Ishikawa (cell line): Measurements from ENCODE around the gene RPS6KA5.

Experiments
- CEBPB ChIP-seq: IDR thresholded peaks from 2 replicates; pipeline ENCODE4 v1.6.1; 2012
- CREB1 ChIP-seq: IDR thresholded peaks from 2 replicates; pipeline ENCODE4 v1.6.1; 2012; ENCODE audit warnings: low read depth
- EGR1 ChIP-seq: IDR thresholded peaks from 2 replicates; pipeline ENCODE4 v1.6.1; 2012
- EP300 ChIP-seq: IDR thresholded peaks from 2 replicates; pipeline ENCODE4 v1.6.1; 2012; ENCODE audit warnings: borderline replicate concordance
- FOXM1 ChIP-seq: IDR thresholded peaks from 2 replicates; pipeline ENCODE4 v1.6.1; 2012; ENCODE audit warnings: low read depth, borderline replicate concordance
- NFIC ChIP-seq: IDR thresholded peaks from 2 replicates; pipeline ENCODE4 v1.6.1; 2012
- RAD21 ChIP-seq: IDR thresholded peaks from 2 replicates; pipeline ENCODE4 v1.6.1; 2012; ENCODE audit warnings: low read depth
- TAF1 ChIP-seq: IDR thresholded peaks from 2 replicates; pipeline ENCODE4 v1.6.1; 2012; ENCODE audit warnings: low read depth, mild to moderate bottlenecking
- TCF12 ChIP-seq: IDR thresholded peaks from 2 replicates; pipeline ENCODE4 v1.6.1; 2012; ENCODE audit warnings: low read depth
- TEAD4 ChIP-seq: IDR thresholded peaks from 2 replicates; pipeline ENCODE4 v1.6.1; 2012
- YY1 ChIP-seq: IDR thresholded peaks from 2 replicates; pipeline ENCODE4 v1.6.1; 2012; ENCODE audit warnings: low read depth
- ZBTB7A ChIP-seq: IDR thresholded peaks from 2 replicates; pipeline ENCODE4 v1.6.1; 2012; ENCODE audit warnings: low read depth
- TF ChIP-seq, protein P1 (sequence below): IDR thresholded peaks from 2 replicates; pipeline ENCODE4 v1.6.1; 2012
- TF ChIP-seq, protein P2 (sequence below): IDR thresholded peaks from 2 replicates; pipeline ENCODE4 v1.6.1; 2012
- TF ChIP-seq, protein P3 (sequence below): IDR thresholded peaks from 2 replicates; pipeline ENCODE4 v1.6.1; 2012; ENCODE audit warnings: low read depth, mild to moderate bottlenecking

The RPS6KA5 gene

DNA sequence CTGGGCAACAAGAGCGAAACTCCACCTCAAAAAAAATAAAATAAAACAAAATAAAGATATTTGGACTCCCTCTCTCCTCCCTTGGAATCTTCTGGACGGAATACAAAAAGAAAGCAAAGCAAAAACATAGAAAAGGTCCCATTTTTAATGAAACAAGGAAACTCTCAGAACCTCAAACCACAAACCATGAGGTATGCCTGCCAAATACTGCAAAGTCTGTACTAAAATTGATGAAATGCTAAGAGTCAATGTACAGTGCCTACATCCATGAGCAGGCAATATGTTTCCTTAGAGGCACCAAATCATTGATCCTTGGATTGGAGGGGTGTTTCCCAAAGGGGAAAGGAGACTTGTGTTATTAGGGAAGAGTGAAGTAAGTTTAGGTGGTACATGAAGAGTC, 8.2 kb upstream of the RPS6KA5 start:
- TF ChIP-seq EGR1, result no peak
- TF ChIP-seq YY1, result no peak
- no peak for TF ChIP-seq TAF1
- no peak for TF ChIP-seq TEAD4

DNA sequence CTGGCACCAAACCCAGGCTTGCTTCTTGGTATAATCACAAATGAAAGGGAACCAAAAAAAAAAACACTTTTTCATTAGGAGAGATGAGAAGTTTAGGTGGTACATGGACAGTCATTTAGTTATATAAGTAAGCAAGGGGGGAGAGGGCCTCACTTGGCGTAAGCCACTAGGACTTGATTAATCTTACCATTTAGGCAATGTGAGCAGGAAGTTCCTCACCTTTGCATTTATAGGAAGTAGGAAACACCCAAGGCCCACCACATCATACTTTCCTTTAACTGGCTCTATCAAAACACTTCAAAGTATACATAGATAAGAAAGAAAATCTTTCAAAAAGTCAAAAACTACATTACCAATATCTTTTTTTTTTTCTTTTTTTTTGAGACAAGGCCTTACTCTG, 6.7 kb upstream of the RPS6KA5 start:
- TF ChIP-seq TEAD4 (no peak), CREB1 (no peak), NFIC (no peak), TCF12 (no peak), CEBPB (no peak), TAF1 (no peak), EGR1 (no peak), FOXM1 (no peak), EP300 (no peak), YY1 (no peak), ZBTB7A (no peak), RAD21 (no peak)
- TF ChIP-seq, protein P1, sequence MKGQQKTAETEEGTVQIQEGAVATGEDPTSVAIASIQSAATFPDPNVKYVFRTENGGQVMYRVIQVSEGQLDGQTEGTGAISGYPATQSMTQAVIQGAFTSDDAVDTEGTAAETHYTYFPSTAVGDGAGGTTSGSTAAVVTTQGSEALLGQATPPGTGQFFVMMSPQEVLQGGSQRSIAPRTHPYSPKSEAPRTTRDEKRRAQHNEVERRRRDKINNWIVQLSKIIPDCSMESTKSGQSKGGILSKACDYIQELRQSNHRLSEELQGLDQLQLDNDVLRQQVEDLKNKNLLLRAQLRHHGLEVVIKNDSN, result no peak
- TF ChIP-seq, protein P2, sequence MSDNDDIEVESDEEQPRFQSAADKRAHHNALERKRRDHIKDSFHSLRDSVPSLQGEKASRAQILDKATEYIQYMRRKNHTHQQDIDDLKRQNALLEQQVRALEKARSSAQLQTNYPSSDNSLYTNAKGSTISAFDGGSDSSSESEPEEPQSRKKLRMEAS, result no peak
- TF ChIP-seq, protein P3, sequence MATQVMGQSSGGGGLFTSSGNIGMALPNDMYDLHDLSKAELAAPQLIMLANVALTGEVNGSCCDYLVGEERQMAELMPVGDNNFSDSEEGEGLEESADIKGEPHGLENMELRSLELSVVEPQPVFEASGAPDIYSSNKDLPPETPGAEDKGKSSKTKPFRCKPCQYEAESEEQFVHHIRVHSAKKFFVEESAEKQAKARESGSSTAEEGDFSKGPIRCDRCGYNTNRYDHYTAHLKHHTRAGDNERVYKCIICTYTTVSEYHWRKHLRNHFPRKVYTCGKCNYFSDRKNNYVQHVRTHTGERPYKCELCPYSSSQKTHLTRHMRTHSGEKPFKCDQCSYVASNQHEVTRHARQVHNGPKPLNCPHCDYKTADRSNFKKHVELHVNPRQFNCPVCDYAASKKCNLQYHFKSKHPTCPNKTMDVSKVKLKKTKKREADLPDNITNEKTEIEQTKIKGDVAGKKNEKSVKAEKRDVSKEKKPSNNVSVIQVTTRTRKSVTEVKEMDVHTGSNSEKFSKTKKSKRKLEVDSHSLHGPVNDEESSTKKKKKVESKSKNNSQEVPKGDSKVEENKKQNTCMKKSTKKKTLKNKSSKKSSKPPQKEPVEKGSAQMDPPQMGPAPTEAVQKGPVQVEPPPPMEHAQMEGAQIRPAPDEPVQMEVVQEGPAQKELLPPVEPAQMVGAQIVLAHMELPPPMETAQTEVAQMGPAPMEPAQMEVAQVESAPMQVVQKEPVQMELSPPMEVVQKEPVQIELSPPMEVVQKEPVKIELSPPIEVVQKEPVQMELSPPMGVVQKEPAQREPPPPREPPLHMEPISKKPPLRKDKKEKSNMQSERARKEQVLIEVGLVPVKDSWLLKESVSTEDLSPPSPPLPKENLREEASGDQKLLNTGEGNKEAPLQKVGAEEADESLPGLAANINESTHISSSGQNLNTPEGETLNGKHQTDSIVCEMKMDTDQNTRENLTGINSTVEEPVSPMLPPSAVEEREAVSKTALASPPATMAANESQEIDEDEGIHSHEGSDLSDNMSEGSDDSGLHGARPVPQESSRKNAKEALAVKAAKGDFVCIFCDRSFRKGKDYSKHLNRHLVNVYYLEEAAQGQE, result no peak

DNA sequence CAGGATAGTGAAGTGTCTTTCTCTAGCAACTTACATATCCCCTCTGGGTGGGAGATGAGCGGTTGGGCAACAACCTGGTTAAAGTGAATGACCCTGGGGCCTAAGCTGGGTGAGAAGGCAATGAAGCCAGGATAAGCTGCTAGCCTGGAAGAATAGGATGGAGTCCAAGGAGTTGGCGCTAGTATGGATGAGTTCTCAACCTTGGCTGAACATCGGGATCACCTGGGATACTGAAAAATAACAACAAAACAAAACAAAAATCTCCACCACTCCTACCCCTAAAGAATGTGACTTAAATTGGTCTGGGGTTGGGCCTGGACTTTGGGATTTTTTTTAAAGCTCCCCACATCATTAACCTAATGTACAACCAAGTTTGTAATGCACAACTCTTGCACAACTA, 4.8 kb upstream of the RPS6KA5 start:
- TF ChIP-seq ZBTB7A (no peak), TEAD4 (no peak), CREB1 (no peak), RAD21 (no peak), FOXM1 (no peak), CEBPB (no peak), TCF12 (no peak), YY1 (no peak), TAF1 (no peak), NFIC (no peak)
- TF ChIP-seq, protein P3, result no peak
- TF ChIP-seq, protein P1, result no peak

DNA sequence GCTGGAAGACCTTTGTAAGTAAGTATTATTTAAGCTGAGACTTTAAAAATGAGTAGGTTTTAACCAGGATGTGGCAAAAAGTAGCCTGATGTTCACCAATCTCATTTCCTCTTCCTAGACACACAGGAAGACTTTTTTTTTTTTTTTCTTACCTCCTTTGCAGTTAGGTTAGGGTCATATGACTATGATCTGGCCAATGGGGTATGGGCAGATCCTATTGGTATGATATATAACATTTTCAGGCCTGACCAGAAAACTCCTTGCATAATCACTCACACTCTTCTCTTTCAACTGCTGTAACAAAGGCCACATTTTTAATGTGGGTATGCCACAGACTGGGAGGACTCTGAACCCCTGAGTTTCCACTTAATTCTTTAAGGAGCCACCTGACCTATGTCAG, 2.7 kb upstream of the RPS6KA5 start:
- TF ChIP-seq, protein P1, result peak; percentile 53
- no peak for TF ChIP-seq YY1

DNA sequence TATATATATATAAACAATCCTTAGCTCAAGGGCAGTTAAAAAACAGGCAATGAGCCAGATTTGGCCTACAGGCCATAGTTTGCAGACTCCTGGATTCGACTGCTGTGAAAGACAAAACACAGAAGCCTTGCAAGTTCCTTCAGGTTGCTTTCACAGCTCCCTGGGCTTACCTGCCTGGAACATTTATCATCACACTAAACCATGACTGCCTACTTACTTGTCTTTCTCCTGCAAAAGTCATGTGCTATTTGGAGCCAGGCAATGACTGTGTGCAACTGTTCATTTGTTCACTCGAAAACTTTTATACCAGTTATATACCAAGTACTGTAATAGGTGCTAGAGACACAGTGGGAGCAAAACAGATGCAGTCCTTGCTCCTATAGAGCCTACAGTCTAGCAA, 2.2 kb upstream of the RPS6KA5 start:
- TF ChIP-seq, protein P3, result no peak
- TF ChIP-seq, protein P2, result no peak
- no peak for TF ChIP-seq FOXM1
- no peak for TF ChIP-seq CEBPB
- no peak for TF ChIP-seq ZBTB7A
- TF ChIP-seq CREB1, result no peak
- no peak for TF ChIP-seq YY1
- TF ChIP-seq TAF1, result no peak
- no peak for TF ChIP-seq EGR1
